Fibroblast of pulmonary artery (primary cell): ENCODE data around the gene SORBS2.
A peak's percentile ranks its signal among the peaks of the same experiment; 100 is the strongest.

ENCODE experiments used
- DNase-seq: peaks from one replicate; pipeline ENCODE4 v3.0.0-alpha.2; 2010; ENCODE audit warnings: low read depth
- H3K4me3 ChIP-seq: replicated peaks from 2 replicates; pipeline ENCODE4 v1.5.1; 2011; ENCODE audit warnings: low read depth, mild to moderate bottlenecking, control low read depth, low read length, moderate library complexity
- CTCF ChIP-seq: IDR thresholded peaks from 2 replicates; pipeline ENCODE4 v1.5.1; 2011; ENCODE audit warnings: mild to moderate bottlenecking, control low read depth, low read length, inconsistent platforms; ENCODE audit errors: missing control alignments

SORBS2 gene

GRCh38 chr4:185839770-185840169, 27.8 kb upstream of the SORBS2 start:
- TF ChIP-seq CTCF: no peak
- H3K4me3 ChIP-seq: no peak overlapping the region
- no peak for DNase-seq

- H3K4me3 ChIP-seq: no peak overlapping the region
- TF ChIP-seq CTCF: no peak
- peak; percentile 98 for DNase-seq
Observed at GRCh38 chr4:185839194-185839712, 27.3 kb upstream of the SORBS2 start.

- no peak for DNase-seq
- TF ChIP-seq CTCF: no peak
Observed at GRCh38 chr4:185838514-185839193, 26.7 kb upstream of the SORBS2 start.

GRCh38 chr4:185838104-185838452, 26.1 kb upstream of the SORBS2 start:
- H3K4me3 ChIP-seq: no peak overlapping the region
- no peak for DNase-seq
- no peak for TF ChIP-seq CTCF

More at GRCh38 chr4:185838514-185839193, 26.7 kb upstream of the SORBS2 start:
- H3K4me3 ChIP-seq: no peak overlapping the region

GRCh38 chr4:185837415-185838103, 25.6 kb upstream of the SORBS2 start:
- DNase-seq: no peak
- TF ChIP-seq CTCF: no peak
- no peak overlapping the region for H3K4me3 ChIP-seq

- no peak for DNase-seq
- H3K4me3 ChIP-seq: no peak overlapping the region
- TF ChIP-seq CTCF: no peak
Observed at GRCh38 chr4:185836241-185837084, 24.5 kb upstream of the SORBS2 start.
